HTR-8/SVneo (cell line): ENCODE measurements around the gene RPL39.
"Not testable (repeated sequence)": the region's sequence is repeated elsewhere in the genome, so short reads cannot be mapped to it uniquely, and the experiment has no call there.

ENCODE experiments used
- DNase-seq: peaks from one replicate; pipeline ENCODE4 v3.0.0; 2011; ENCODE audit warnings: low spot score, mixed read lengths; ENCODE audit not compliant: insufficient read length
- FAIRE-seq: peaks from 2 replicates; lab custom pipeline; 2011; peaks lifted over from hg19 to GRCh38; lab: Jason Lieb, UNC

Gene RPL39

DNA sequence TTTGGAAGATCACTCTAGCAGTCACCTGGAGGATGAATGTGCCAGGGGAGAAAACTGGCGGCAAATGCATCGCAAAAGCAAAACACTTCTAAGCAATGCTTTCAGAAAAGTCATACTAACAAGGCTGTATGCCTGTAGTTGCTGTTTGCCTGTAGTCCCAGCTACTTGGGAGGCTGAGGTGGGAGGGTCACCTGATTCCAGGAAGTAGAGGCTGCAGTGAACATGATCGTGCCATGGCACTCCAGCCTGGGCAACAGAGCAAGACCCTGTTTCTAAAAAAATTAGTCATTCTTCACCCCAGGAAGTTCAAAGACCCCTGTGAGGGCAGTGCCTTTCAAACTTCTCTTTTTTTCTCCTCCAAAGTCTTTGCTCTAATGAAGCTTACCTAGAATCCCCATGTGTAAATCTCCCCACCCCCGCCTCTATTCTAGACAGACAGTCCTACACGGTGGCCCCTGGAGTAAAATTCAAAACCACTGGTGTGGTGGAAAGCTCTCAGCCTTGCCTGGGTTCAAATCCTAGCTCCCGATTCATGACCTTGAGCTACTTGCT lies 27.5 kb downstream of the RPL39 start:
- DNase-seq (no peak), FAIRE-seq (no peak)

GRCh38 chrX:119763181-119763580 lies 28.2 kb downstream of the RPL39 start:
- DNase-seq (peak; percentile 67), FAIRE-seq (peak; percentile 95)

GRCh38 chrX:119762718-119763117 lies 28.7 kb downstream of the RPL39 start:
- peak; percentile 48 for FAIRE-seq

GRCh38 chrX:119760026-119760877 lies 31.2 kb downstream of the RPL39 start:
- no peak for FAIRE-seq
- no peak for DNase-seq

More at GRCh38 chrX:119762718-119763117, 28.7 kb downstream of the RPL39 start:
- DNase-seq, result no peak

- DNase-seq, result no peak
- no peak for FAIRE-seq
Observed at GRCh38 chrX:119759248-119759766, 32.1 kb downstream of the RPL39 start.

- FAIRE-seq (no peak), DNase-seq (no peak)
Observed at GRCh38 chrX:119758731-119759247, 32.6 kb downstream of the RPL39 start.

GRCh38 chrX:119757979-119758730 lies 33.3 kb downstream of the RPL39 start, which contains the start of gene SOWAHD:
TSS of gene SOWAHD (plus strand) at chrX:119758588. CDS start at chrX:119758668, 80 bp downstream.
- peak; percentile 64 for FAIRE-seq
- no peak for DNase-seq

GRCh38 chrX:119757646-119757978 lies 33.8 kb downstream of the RPL39 start:
- FAIRE-seq, result no peak

GRCh38 chrX:119756926-119757635 lies 34.3 kb downstream of the RPL39 start:
- peak; percentile 36 for FAIRE-seq
- no peak for DNase-seq

More at GRCh38 chrX:119757646-119757978, 33.8 kb downstream of the RPL39 start:
- DNase-seq, result no peak

GRCh38 chrX:119755981-119756533 lies 35.4 kb downstream of the RPL39 start:
- DNase-seq, result no peak
- no peak for FAIRE-seq

DNA sequence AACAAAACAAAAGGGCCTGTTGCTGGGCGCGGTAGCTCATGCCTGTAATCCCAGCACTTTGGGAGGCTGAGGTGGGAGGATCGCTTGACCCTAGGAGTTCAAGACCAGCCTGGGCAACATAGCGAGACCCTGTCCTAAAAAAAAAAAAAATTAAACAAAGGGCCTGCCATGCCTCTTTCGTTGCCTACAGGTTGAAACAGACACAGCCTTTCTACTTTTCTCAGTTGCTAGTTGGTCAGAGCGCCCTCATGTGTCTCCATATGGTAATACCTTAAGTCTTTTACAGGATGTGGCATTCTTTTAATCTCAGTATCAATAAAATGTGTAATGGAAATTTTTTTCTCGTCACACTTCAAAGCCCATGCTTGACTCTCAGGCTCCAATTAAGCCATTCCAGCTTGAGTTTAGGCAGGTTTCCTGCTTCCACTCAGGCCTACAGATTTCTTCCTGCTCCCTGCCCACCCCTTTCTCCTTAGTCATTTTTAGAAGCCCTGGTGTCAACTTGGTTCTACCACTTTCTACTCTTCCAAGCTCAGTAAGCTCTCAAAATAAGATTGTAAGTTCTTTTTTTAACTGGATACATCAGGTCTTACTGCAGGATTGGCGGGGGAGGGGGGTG lies 37.7 kb downstream of the RPL39 start:
- DNase-seq (no peak), FAIRE-seq (no peak)

DNA sequence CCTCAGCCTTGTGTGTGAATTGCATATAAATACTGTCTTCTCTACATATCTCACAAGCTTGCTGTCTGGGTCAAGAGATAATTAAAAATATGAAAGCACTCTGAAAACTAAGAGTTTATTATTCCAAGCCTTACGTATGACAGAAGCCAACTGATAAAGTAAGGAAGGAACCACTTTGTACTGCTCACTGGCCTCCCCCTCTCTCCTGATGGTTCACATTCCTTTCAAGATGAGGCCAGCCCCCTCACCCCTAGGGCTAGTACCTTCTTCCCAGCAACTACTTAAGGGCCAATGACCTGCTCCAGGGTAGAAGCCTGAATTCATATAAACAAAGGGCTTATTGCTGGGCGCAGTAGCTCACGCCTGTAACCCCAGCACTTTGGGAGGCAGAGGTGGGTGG lies 38.4 kb downstream of the RPL39 start:
- DNase-seq (no peak), FAIRE-seq (no peak)

DNA sequence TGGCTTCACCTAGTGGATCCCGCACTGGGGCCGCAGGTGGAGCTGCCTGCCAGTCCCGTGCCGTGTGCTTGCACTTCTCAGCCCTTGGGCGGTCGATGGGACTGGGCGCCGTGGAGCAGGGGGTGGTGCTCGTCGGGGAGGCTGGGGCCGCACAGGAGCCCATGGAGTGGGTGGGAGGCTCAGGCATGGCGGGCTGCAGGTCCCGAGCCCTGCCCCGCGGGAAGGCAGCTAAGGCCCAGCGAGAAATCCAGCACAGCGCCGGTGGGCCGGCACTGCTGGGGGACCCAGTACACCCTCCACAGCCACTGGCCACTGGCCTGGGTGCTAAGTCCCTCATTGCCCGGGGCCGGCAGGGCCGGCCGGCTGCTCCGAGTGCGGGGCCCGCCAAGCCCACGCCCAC lies 40.7 kb downstream of the RPL39 start:
- DNase-seq, FAIRE-seq: not testable (repeated sequence)

DNA sequence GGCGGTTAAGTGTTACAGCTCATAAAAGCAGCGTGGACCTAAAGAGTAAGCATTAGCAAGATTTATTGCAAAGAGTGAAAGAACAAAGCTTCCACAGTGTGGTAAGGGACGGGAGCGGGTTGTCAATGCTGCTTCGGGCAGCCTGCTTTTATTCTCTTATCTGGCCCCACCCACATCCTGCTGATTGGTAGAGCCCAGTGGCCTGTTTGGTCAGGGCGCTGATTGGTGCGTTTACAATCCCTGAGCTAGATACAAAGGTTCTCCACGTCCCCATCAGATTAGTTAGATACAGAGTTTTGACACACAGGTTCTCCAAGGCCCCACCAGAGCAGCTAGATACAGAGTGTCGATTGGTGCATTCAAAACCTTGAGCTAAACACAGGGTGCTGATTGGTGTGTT lies 41.3 kb downstream of the RPL39 start:
- DNase-seq, FAIRE-seq: not testable (repeated sequence)

DNA sequence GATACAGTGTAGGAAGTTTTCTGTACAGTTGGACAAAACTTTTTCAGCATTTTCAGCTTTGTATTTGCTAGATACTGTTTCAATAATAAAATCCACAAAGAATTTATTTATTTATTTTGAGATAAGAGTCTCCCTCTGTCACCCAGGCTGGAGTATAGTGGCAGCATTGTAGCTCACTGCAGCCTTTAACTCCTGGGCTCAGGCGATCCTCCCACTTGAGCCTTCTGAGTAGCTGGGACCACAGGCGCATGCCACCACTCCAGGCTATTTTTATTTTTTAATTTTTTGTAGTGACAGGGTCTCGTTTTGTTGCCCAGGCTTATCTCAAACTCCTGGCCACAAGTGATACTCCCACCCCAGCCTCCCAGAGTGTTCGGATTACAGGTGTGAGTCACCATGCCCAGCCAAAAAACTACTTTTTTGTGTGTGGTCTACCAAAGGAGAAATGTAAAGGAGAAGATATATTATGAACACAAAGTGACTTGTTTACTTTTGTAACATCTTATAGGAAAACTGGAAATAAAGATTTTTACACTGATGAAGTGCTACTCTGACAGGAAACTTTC lies 46.1 kb downstream of the RPL39 start:
- no peak for FAIRE-seq

DNA sequence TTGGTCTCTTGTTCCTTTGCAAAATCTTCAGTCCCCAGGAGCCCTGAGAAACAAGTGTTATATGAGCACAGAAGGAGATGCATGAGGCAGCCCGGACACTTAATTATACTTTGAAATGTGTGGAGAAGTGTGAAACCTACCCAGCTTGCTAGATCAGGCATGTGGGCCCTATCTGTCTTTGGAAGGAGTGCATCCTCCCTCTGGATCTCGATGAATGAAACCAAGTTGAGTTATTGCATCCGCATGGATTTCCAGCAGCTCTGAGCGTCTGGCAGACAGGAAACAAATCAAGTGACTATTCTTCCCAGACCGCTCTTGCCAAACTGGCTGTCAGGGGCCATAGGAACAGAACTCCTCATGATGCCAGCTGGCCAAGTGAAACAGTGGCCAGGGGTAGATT lies 52.7 kb downstream of the RPL39 start:
- no peak for FAIRE-seq
- no peak for DNase-seq

More for the DNA sequence above, 46.1 kb downstream of the RPL39 start:
- DNase-seq, result no peak
